ENCODE data around the gene SPECC1L. TPM values are rescaled to one million over a fixed set of nuclear protein-coding genes. Genes with fewer than 3 reads are reported as not detected.

The SPECC1L gene
- polyA plus RNA-seq, 4 donors = 6.0 to 29.9 (median 9.9) TPM

GRCh38 chr22:24376586-24376985, 106.0 kb downstream of the SPECC1L start:
- WGBS, 3 donors = 84 to 94% (median 92%) methylated on average over 3 of the region's 3 CpGs
- Histone ChIP-seq H3K4me3 (ENCODE audit: low read depth in 1 of 3, low read length in 3 of 3) (no peak overlapping the region), H3K9me3 (ENCODE audit: control insufficient read depth in 2 of 2, insufficient read depth in 1 of 2, low read depth in 1 of 2, low read length in 1 of 2) (no peaks in the 10 kb centered on the region), H3K4me1 (ENCODE audit: control insufficient read depth in 3 of 3, insufficient read depth in 2 of 3, low read depth in 1 of 3, low read length in 2 of 3) (no peaks in the 10 kb centered on the region), H3K27me3 (ENCODE audit: control insufficient read depth in 3 of 3, insufficient read depth in 3 of 3, low read length in 3 of 3) (no peaks in the 10 kb centered on the region), H3K27ac (ENCODE audit: low read depth in 1 of 3, low read length in 2 of 3) (no peak overlapping the region), H3K36me3 (ENCODE audit: control insufficient read depth in 3 of 3, insufficient read depth in 2 of 3, low read depth in 1 of 3, low read length in 3 of 3) (peaks cover 5 to 13% (median 9%) of the 10 kb centered on the region in 3 donors)
- FAIRE-seq = no peak
- no peak for DNase-seq

GRCh38 chr22:24379536-24379935, 108.9 kb downstream of the SPECC1L start:
- Histone ChIP-seq H3K4me1 (ENCODE audit: control insufficient read depth in 3 of 3, insufficient read depth in 2 of 3, low read depth in 1 of 3, low read length in 2 of 3) (no peaks in the 10 kb centered on the region), H3K27me3 (ENCODE audit: control insufficient read depth in 3 of 3, insufficient read depth in 3 of 3, low read length in 3 of 3) (no peaks in the 10 kb centered on the region), H3K4me3 (ENCODE audit: low read depth in 1 of 3, low read length in 3 of 3) (no peak overlapping the region), H3K27ac (ENCODE audit: low read depth in 1 of 3, low read length in 2 of 3) (no peak overlapping the region), H3K36me3 (ENCODE audit: control insufficient read depth in 3 of 3, insufficient read depth in 2 of 3, low read depth in 1 of 3, low read length in 3 of 3) (peaks cover 0 to 11% (median 7%) of the 10 kb centered on the region in 3 donors), H3K9me3 (ENCODE audit: control insufficient read depth in 2 of 2, insufficient read depth in 1 of 2, low read depth in 1 of 2, low read length in 1 of 2) (no peaks in the 10 kb centered on the region)
- FAIRE-seq (no peak), DNase-seq (no peak)
- WGBS, 3 donors = 73 to 89% (median 75%) methylated on average over 2 of the region's 2 CpGs

GRCh38 chr22:24380220-24380904, 109.7 kb downstream of the SPECC1L start:
- H3K36me3 ChIP-seq (ENCODE audit: control insufficient read depth in 3 of 3, insufficient read depth in 2 of 3, low read depth in 1 of 3, low read length in 3 of 3) = peaks cover 0 to 11% (median 7%) of the 10 kb centered on the region in 3 donors
- no peak overlapping the region for H3K27ac ChIP-seq (ENCODE audit: low read depth in 1 of 3, low read length in 2 of 3)
- no peaks in the 10 kb centered on the region for H3K9me3 ChIP-seq (ENCODE audit: control insufficient read depth in 2 of 2, insufficient read depth in 1 of 2, low read depth in 1 of 2, low read length in 1 of 2)
- FAIRE-seq (no peak), DNase-seq (no peak)
- WGBS, 3 donors = 86 to 87% (median 86%) methylated on average over 7 of the region's 7 CpGs
- no peaks in the 10 kb centered on the region for H3K27me3 ChIP-seq (ENCODE audit: control insufficient read depth in 3 of 3, insufficient read depth in 3 of 3, low read length in 3 of 3)
- no peak overlapping the region for H3K4me3 ChIP-seq (ENCODE audit: low read depth in 1 of 3, low read length in 3 of 3)
- no peaks in the 10 kb centered on the region for H3K4me1 ChIP-seq (ENCODE audit: control insufficient read depth in 3 of 3, insufficient read depth in 2 of 3, low read depth in 1 of 3, low read length in 2 of 3)

GRCh38 chr22:24380905-24381230, 110.2 kb downstream of the SPECC1L start:
- Histone ChIP-seq H3K36me3 (ENCODE audit: control insufficient read depth in 3 of 3, insufficient read depth in 2 of 3, low read depth in 1 of 3, low read length in 3 of 3) (peaks cover 0 to 7% (median 6%) of the 10 kb centered on the region in 3 donors), H3K4me1 (ENCODE audit: control insufficient read depth in 3 of 3, insufficient read depth in 2 of 3, low read depth in 1 of 3, low read length in 2 of 3) (no peaks in the 10 kb centered on the region), H3K27me3 (ENCODE audit: control insufficient read depth in 3 of 3, insufficient read depth in 3 of 3, low read length in 3 of 3) (no peaks in the 10 kb centered on the region), H3K27ac (ENCODE audit: low read depth in 1 of 3, low read length in 2 of 3) (no peak overlapping the region), H3K4me3 (ENCODE audit: low read depth in 1 of 3, low read length in 3 of 3) (no peak overlapping the region), H3K9me3 (ENCODE audit: control insufficient read depth in 2 of 2, insufficient read depth in 1 of 2, low read depth in 1 of 2, low read length in 1 of 2) (no peaks in the 10 kb centered on the region)
- DNase-seq (no peak), FAIRE-seq (no peak)
- 86 to 97% (median 95%) methylated on average over 1 of the region's 1 CpG for WGBS, 3 donors

GRCh38 chr22:24383061-24383460, 112.4 kb downstream of the SPECC1L start:
- H3K36me3 ChIP-seq (ENCODE audit: control insufficient read depth in 3 of 3, insufficient read depth in 2 of 3, low read depth in 1 of 3, low read length in 3 of 3) = peaks cover 0 to 7% (median 6%) of the 10 kb centered on the region in 3 donors
- H3K27ac ChIP-seq (ENCODE audit: low read depth in 1 of 3, low read length in 2 of 3) = no peak overlapping the region
- no peaks in the 10 kb centered on the region for H3K27me3 ChIP-seq (ENCODE audit: control insufficient read depth in 3 of 3, insufficient read depth in 3 of 3, low read length in 3 of 3)
- no peaks in the 10 kb centered on the region for H3K9me3 ChIP-seq (ENCODE audit: control insufficient read depth in 2 of 2, insufficient read depth in 1 of 2, low read depth in 1 of 2, low read length in 1 of 2)
- no peak for FAIRE-seq
- 95 to 100% (median 98%) methylated on average over 2 of the region's 2 CpGs for WGBS, 3 donors
- no peak for DNase-seq
- no peaks in the 10 kb centered on the region for H3K4me1 ChIP-seq (ENCODE audit: control insufficient read depth in 3 of 3, insufficient read depth in 2 of 3, low read depth in 1 of 3, low read length in 2 of 3)
- H3K4me3 ChIP-seq (ENCODE audit: low read depth in 1 of 3, low read length in 3 of 3) = no peak overlapping the region

GRCh38 chr22:24384131-24384530, 113.5 kb downstream of the SPECC1L start:
- DNase-seq = no peak
- H3K27me3 ChIP-seq (ENCODE audit: control insufficient read depth in 3 of 3, insufficient read depth in 3 of 3, low read length in 3 of 3) = no peaks in the 10 kb centered on the region
- H3K4me3 ChIP-seq (ENCODE audit: low read depth in 1 of 3, low read length in 3 of 3) = no peak overlapping the region
- no peak overlapping the region for H3K27ac ChIP-seq (ENCODE audit: low read depth in 1 of 3, low read length in 2 of 3)
- 87 to 100% (median 97%) methylated on average over 1 of the region's 1 CpG for whole genome bisulfite sequencing, 3 donors
- no peak for FAIRE-seq
- no peaks in the 10 kb centered on the region for H3K9me3 ChIP-seq (ENCODE audit: control insufficient read depth in 2 of 2, insufficient read depth in 1 of 2, low read depth in 1 of 2, low read length in 1 of 2)
- H3K4me1 ChIP-seq (ENCODE audit: control insufficient read depth in 3 of 3, insufficient read depth in 2 of 3, low read depth in 1 of 3, low read length in 2 of 3) = no peaks in the 10 kb centered on the region
- H3K36me3 ChIP-seq (ENCODE audit: control insufficient read depth in 3 of 3, insufficient read depth in 2 of 3, low read depth in 1 of 3, low read length in 3 of 3) = peaks cover 0 to 6% (median 3%) of the 10 kb centered on the region in 3 donors

- H3K27me3 ChIP-seq (ENCODE audit: control insufficient read depth in 3 of 3, insufficient read depth in 3 of 3, low read length in 3 of 3) = no peaks in the 10 kb centered on the region
- H3K27ac ChIP-seq (ENCODE audit: low read depth in 1 of 3, low read length in 2 of 3) = no peak overlapping the region
- no peak overlapping the region for H3K4me3 ChIP-seq (ENCODE audit: low read depth in 1 of 3, low read length in 3 of 3)
- DNase-seq = no peak
- no peaks in the 10 kb centered on the region for H3K9me3 ChIP-seq (ENCODE audit: control insufficient read depth in 2 of 2, insufficient read depth in 1 of 2, low read depth in 1 of 2, low read length in 1 of 2)
- FAIRE-seq = no peak
- peaks cover 0 to 6% (median 0%) of the 10 kb centered on the region in 3 donors for H3K4me1 ChIP-seq (ENCODE audit: control insufficient read depth in 3 of 3, insufficient read depth in 2 of 3, low read depth in 1 of 3, low read length in 2 of 3)
- H3K36me3 ChIP-seq (ENCODE audit: control insufficient read depth in 3 of 3, insufficient read depth in 2 of 3, low read depth in 1 of 3, low read length in 3 of 3) = peaks cover 0 to 4% (median 2%) of the 10 kb centered on the region in 3 donors
- WGBS, 3 donors = 82 to 86% (median 86%) methylated on average over 2 of the region's 2 CpGs
Measured at GRCh38 chr22:24386937-24387471, 116.4 kb downstream of the SPECC1L start.

- Histone ChIP-seq H3K9me3 (ENCODE audit: control insufficient read depth in 2 of 2, insufficient read depth in 1 of 2, low read depth in 1 of 2, low read length in 1 of 2) (no peaks in the 10 kb centered on the region), H3K36me3 (ENCODE audit: control insufficient read depth in 3 of 3, insufficient read depth in 2 of 3, low read depth in 1 of 3, low read length in 3 of 3) (peaks cover 0 to 7% (median 2%) of the 10 kb centered on the region in 3 donors), H3K27ac (ENCODE audit: low read depth in 1 of 3, low read length in 2 of 3) (no peak overlapping the region), H3K27me3 (ENCODE audit: control insufficient read depth in 3 of 3, insufficient read depth in 3 of 3, low read length in 3 of 3) (no peaks in the 10 kb centered on the region), H3K4me1 (ENCODE audit: control insufficient read depth in 3 of 3, insufficient read depth in 2 of 3, low read depth in 1 of 3, low read length in 2 of 3) (peaks cover 0 to 6% (median 0%) of the 10 kb centered on the region in 3 donors), H3K4me3 (ENCODE audit: low read depth in 1 of 3, low read length in 3 of 3) (no peak overlapping the region)
- DNase-seq (no peak), FAIRE-seq (no peak)
- WGBS, 3 donors = 94 to 100% (median 95%) methylated on average over 1 of the region's 1 CpG
Measured at GRCh38 chr22:24389680-24390079, 119.0 kb downstream of the SPECC1L start.

All from small intestine (tissue), 7 donors.